Stimulated activated CD8-positive, alpha-beta memory T cell treated with anti-CD3 and anti-CD28 coated beads, Interleukin-15, amount 100 ng/mL, for 1 hour (primary cell): ENCODE measurements around the gene TSPAN6.

Source experiments
- DNase-seq: peaks from one replicate; pipeline ENCODE4 v3.0.0-alpha.2; 2020; ENCODE audit warnings: low read depth

Gene TSPAN6

GRCh38 chrX:100647739-100648138, 11.1 kb upstream of the TSPAN6 start:
- no peak for DNase-seq

DNA sequence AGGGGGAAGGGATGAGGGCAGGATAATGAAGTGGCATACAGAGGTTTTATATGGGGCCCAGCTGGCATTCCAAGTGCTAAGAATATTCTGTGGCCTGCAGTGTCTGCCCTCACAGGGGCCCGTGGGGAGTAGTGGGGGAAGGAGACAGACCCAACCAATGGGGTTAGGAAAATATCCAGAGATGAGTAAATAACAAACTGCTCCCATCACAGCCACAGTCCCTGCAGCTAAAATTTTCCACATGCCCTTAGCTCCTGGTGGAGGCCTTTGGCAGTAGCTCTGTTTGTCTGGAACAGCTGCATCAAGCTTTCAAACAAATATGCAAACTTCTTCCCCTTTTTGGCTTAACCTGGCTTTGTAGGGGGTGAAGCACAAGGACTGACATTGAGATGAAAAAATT, 10.5 kb upstream of the TSPAN6 start:
- DNase-seq, result no peak

GRCh38 chrX:100645106-100645505, 8.5 kb upstream of the TSPAN6 start:
- DNase-seq, result no peak

GRCh38 chrX:100643956-100644860, 7.6 kb upstream of the TSPAN6 start, which contains the start of gene SRPX2:
Gene SRPX2 (plus strand): TSS chrX:100644199. CDS start chrX:100646323, 2,124 bp downstream.
- DNase-seq, result no peak

DNA sequence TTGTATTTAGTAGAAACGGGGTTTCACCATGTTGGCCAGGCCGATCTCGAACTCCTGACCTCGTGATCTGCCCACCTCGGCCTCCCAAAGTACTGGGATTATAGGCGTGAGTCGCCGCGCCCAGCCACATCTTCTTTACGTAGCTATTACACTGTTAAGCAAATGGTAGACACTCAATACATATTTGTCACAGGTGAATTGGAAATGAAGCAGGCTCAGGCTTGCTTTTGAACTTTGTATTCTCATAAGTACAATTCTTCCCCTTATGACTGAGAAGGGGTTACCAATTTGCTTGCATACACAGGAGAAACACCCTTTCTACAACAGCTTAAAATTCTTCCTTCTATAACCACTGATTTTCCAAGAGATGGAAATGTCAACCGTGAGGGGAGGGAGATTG, 6.6 kb upstream of the TSPAN6 start:
- DNase-seq, result no peak

DNA sequence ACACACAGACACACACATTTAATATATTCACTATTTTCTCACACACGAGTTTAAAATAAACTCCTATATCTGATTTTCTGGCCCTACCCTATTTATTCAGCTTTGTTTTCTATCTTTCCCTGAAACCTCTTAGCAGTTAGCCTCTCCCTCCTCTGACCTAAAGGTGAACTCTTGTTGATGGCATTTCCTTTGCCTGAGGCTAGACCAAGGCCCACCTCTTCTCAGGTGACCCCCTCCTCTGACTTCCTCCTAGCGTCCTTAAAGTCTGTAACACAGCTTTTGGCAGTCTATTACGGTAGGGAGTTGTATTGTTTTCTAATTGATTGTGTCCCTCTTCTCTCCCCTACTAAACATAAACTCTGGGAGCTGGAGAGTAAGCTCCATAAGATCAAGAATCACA, 5.7 kb upstream of the TSPAN6 start:
- no peak for DNase-seq

DNA sequence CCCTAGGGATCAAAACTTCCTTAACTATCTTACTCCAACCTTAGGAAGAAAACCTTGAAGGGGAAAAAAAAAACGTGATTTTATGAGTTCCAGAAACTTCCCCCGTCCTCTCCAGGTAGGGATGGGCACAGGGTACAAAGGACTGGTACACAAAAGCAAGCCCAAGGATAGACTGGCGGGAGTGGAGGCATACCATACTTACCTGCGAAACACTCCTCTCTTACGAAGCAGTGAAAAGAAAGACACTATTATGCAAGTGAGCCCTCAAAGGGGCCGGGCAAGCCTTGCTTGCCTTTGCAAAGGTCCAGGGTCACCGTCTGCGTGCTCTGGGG, 651 bp downstream of the TSPAN6 start:
- no peak for DNase-seq

- no peak for DNase-seq
Observed at GRCh38 chrX:100635040-100635439, 1.6 kb downstream of the TSPAN6 start.

DNA sequence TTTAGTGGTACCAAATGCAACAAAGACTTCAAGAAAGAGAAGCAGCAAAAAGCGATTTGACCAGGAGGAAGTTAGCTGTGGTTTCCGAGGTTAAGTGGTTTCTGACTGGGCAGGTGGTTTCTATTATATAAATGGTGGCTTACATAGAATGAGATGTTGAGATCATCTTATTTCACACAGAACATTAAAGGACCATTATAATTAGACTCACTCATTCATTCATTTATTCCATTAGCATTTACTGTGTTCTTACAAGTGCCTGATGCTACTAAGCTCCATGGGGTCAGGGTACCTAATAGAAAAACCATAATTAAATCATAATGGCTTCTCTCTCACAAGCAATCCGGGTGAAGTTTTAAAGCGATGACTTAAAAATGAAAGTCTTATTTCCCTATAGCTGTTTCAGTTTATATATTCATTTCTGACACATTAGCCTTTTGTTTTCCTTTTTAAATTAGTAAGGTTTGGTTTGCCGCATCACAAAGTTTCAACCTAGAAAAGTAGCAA, 10.6 kb downstream of the TSPAN6 start:
- DNase-seq, result no peak

DNA sequence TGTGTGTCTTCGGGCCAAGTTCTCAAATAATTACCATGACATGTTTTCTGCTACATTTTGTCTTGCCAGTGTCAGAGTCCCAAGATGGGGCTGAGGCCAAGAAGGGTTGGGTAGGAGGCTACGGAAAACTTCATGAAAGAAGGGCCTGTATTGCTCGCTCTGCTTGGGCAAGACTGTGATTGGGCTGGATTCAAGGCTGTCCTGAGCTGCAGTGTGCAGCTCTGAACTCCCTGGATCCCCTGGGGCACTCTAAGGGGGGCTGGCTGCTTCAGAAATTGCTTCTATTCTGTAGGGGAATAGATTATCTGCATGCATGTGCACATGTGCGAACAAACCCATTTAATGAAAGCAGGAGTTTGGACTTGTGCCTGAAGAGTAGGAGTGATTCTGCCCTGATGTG, 13.6 kb downstream of the TSPAN6 start:
- no peak for DNase-seq

DNA sequence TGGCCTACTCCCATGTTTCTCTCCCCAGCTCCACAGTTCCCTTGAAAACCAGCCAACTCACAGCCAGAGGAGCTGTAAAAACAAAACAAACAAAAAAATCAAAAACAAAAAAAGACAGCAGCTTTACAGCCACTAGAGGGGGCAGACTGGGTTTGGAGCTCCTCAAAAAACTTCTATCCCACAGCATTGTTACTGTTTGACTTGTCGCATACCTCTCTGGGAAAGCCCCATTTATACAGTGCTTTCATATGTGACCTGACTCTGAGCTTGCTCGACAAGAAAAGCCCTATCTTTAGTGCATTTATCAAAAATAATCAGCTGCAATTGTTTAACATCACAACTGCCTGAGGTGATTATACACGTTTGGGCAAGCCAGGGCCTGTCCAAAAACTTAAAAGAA, 21.6 kb downstream of the TSPAN6 start:
- no peak for DNase-seq

DNA sequence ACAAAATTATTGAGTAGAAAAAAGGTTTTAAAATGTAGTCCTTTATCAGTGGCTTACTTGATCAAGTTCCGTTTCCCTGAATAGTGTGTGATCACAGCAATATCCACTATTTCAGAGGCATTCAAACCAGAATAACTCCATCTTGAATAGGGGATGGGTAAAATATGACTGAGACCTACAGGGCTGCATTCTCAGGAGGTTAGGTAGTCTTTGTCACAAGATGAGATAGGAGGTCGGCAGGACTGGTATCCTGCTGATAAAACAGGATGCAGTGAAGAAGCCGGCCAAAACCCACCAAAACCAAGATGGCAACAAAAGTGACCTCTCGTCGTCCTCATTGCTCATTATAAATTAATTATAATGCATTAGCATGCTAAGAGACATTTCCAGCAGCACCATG, 24.7 kb downstream of the TSPAN6 start:
- DNase-seq, result no peak

DNA sequence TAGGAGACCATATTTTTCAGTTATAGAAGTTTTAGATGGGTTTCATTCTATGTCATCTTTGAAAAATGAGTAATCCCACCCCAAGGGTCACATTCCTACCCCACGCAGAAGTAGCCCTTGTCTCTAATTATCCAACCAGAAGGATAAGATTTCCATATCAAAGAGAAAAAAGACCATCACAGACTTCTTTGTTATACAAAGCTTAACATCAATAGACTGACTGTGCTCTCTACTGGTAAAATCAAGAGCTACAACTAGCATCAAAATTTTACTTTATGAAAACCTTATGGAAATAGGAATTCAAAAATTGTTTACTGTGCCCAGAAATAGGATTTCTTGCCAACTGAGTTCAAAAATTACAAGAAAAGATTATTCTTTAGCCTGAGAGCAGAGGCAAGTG, 27.0 kb downstream of the TSPAN6 start:
- DNase-seq, result no peak

- no peak for DNase-seq
Observed at GRCh38 chrX:100606753-100607152, 29.9 kb downstream of the TSPAN6 start.

GRCh38 chrX:100600758-100601157, 35.8 kb downstream of the TSPAN6 start:
- DNase-seq, result no peak

GRCh38 chrX:100600340-100600739, 36.3 kb downstream of the TSPAN6 start:
- DNase-seq, result no peak

DNA sequence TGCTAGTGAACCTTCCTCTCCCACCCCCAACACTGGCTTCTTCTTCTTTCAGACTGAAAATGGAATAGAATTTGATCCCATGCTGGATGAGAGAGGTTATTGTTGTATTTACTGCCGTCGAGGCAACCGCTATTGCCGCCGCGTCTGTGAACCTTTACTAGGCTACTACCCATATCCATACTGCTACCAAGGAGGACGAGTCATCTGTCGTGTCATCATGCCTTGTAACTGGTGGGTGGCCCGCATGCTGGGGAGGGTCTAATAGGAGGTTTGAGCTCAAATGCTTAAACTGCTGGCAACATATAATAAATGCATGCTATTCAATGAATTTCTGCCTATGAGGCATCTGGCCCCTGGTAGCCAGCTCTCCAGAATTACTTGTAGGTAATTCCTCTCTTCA, 37.1 kb downstream of the TSPAN6 start:
- DNase-seq, result no peak

DNA sequence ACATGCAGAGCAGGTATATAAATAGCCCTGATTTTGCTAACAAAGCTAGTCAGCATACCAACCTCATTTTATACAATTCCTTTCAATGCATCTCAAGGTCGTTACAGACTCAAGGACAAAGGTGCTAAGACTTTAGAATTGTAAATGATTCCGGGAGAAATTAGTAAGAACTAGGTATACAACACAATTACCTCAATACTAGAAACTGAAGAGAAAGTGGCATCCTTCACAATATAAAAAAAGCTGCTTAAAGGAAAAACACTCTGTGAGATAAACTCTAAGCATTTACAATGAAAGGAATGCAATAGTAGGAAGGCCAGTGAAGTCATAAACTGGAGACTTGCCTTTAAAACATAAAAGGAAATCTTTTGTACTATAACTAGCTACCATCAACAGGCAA, 40.0 kb downstream of the TSPAN6 start:
- DNase-seq, result no peak

DNA sequence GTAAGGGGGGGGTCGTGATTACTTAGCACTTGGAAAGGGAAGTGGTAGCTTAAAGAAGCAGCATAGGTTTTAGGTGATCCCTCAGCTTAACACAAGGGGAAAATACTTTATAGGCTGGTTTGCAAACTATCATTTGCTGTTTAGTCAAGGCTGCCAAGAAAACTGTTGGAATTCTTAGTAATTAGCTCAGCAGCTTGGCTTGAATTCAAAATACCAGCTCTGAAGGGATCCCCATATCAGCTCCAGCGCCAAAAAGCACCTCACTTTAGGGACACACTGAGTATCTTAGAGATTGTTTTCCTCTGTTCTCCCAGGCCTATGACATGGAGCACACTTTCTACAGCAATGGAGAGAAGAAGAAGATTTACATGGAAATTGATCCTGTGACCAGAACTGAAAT, 43.0 kb downstream of the TSPAN6 start:
- no peak for DNase-seq

- DNase-seq, result no peak
Observed at GRCh38 chrX:100593126-100593525, 43.5 kb downstream of the TSPAN6 start.

- DNase-seq, result no peak
Observed at GRCh38 chrX:100591256-100592051, 45.2 kb downstream of the TSPAN6 start.

- no peak for DNase-seq
Observed at GRCh38 chrX:100587861-100588260, 48.7 kb downstream of the TSPAN6 start.

DNA sequence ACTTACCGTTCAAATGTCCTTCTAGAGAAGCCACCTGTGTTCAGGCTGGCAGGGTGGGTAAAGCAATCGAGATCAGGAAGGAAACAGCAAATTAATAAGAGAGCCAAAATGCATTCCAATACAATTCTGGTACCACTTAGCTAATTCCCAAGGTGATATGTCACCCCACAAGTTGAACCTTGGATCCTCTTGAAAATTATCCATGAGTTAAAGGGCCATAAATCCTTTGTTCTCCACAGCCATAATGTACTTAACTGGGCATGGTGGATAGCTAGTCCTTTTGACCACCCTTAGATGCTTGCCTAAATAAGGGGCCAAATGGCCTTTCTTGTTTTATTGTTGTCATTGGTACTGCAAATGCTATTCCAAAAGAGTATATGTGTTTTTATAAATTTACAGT, 49.9 kb downstream of the TSPAN6 start:
- no peak for DNase-seq
